GM10847 (cell line): ENCODE measurements around the gene GPR108.

ENCODE experiments used
- POLR2A ChIP-seq: IDR thresholded peaks from 2 replicates; pipeline ENCODE4 v1.6.1; 2011; ENCODE audit not compliant: insufficient read length; ENCODE audit errors: extremely low read depth

The GPR108 gene

GRCh38 chr19:6731822-6732221 is 5.6 kb downstream of the GPR108 start:
- no peak for TF ChIP-seq POLR2A

GRCh38 chr19:6730941-6731670 is 6.3 kb downstream of the GPR108 start:
- TF ChIP-seq POLR2A: no peak

- TF ChIP-seq POLR2A: no peak
Observed at GRCh38 chr19:6730153-6730804, 7.1 kb downstream of the GPR108 start.

DNA sequence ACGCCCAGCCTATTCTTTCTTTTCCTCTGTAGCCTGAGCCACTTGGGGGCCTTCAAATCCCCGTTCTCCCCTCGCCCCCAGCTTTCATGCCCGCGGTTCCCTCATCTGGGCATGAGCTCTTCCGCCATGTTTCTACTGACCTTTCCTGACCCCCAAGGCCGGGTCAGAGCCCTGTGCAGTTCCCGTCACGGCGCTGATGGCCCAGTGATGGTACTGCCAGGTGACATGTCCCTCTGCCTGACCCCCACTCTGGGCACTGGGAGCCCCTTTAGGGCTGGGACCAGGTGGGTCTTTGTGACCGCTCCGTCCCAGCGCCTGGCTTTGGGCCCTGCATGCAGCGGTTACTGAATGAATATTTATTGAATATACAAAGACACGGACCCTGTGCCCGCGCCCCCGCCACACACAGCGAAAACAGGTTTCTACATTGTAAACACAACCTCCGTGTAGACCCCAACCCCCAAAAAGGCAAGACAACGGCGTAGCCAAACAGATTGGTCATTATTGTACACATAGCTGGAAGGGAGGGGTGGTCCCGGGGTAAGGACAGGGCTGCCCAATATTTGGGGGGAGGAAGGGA is 7.7 kb downstream of the GPR108 start:
- no peak for TF ChIP-seq POLR2A

DNA sequence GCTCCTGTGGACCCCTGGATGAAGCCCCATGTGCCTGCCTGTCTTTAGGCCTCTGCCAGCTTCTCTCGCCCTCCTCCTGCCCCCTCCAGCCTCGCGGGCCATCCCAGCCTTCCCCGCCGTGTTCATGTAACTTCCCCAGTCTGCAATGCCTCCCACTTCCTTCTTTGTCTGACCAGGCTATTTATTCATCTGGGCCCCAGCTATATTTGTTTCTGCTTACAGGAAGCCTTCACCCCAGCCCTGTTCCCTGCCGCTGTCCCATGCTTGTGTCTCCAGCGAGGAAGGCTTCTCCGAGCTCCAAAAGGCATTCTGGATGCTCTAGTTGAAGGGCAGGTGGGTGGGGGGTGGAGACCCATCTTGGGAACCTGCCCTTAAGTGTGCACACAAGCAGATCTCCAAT is 9.0 kb downstream of the GPR108 start:
- TF ChIP-seq POLR2A: no peak

- TF ChIP-seq POLR2A: no peak
Observed at GRCh38 chr19:6725513-6726231, 11.7 kb downstream of the GPR108 start.

GRCh38 chr19:6724631-6725492 is 12.5 kb downstream of the GPR108 start:
- no peak for TF ChIP-seq POLR2A

GRCh38 chr19:6723738-6724137 is 13.6 kb downstream of the GPR108 start:
- no peak for TF ChIP-seq POLR2A

DNA sequence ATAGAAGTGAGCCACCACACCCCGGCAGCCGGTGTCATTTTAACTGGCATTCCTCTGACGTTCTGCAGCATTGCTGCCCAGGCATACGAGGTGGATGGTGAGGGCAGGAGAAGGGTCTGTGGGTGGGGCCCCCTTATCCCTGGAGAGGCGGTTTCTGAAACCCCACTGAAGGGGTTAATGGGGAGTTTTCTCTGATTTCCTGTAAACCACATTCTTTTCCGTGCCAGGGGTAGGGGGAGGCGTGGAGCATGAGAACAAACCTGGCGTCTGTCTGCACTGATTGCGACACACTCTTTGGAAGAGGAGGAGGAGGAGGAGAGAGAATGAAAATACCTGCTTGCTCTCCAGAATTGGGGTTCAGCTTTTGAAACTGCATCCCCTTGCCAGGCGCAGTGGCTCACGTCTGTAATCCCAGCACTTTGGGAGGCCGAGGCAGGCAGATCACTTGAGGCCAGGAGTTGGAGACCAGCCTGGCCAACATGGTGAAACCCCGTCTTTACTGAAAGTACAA is 14.2 kb downstream of the GPR108 start:
- TF ChIP-seq POLR2A: no peak

DNA sequence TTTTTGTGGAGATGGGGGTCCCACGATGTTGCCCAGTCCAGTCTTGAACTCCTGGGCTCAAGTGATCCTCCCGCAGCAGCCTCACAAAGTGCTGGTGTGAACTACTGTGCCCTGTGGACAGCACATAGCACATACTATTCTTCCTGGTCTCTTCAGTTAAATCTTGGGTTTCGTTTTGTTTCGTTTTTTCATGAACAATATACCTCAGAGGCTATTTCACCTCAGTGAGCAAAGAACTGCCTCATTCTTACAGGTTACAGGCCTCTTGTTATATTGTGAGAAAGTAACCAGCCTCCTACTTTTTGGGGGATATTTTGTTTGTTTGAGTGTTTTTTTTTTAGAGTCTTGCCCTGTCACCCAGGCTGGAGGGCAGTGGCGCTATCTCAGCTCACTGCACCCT is 15.6 kb downstream of the GPR108 start:
- no peak for TF ChIP-seq POLR2A

GRCh38 chr19:6721138-6721474 is 16.3 kb downstream of the GPR108 start:
- TF ChIP-seq POLR2A: no peak

GRCh38 chr19:6720369-6721137 is 16.8 kb downstream of the GPR108 start, which contains the start of gene C3:
Gene C3, minus strand, starts transcription at chr19:6720650. Its CDS starts 61 bp downstream, at chr19:6720589.
- no peak for TF ChIP-seq POLR2A

DNA sequence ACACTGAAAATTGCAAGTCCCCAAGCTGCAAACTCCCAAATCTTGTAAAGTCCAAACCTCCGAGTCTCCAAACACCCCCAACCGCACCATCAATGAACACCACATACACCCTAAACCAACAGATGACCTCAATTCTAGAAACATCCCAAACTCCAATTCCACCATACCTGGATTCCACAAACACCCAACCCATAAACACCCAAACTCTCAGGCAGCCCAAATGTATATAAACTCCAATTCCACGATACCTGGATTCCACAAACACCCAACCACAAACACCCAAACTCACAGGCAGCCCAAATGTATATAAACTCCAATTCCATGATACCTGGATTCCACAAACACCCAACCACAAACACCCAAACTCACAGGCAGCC is 17.4 kb downstream of the GPR108 start:
- no peak for TF ChIP-seq POLR2A

GRCh38 chr19:6719540-6719861 is 17.9 kb downstream of the GPR108 start:
- TF ChIP-seq POLR2A: no peak
